Upper lobe of left lung (tissue), 6 donors: ENCODE measurements around the gene PYCR2. TPM values are rescaled to one million over a fixed set of nuclear protein-coding genes. Genes with fewer than 3 reads are reported as not detected.

ENCODE experiments used
- ATAC-seq, 2 donors: fragments of 200-7000 bp; cut with Tn5 transposase; one replicate each; pipeline ENCODE4 v1.9.1; 2022; ENCODE audit warnings: mild to moderate bottlenecking in 2 of 2, moderate library complexity in 2 of 2; ENCODE audit not compliant: low FRiP score in 2 of 2
- DNase-seq, 2 donors: peaks; one replicate each; pipeline ENCODE4 v3.0.0-alpha.2; 2019 to 2020
- H3K27ac ChIP-seq, 4 donors: fragments of 200-600 bp; sonication (generic); one replicate each; pipeline ENCODE4 v1.5.1; 2016 to 2019
- H3K27me3 ChIP-seq, 4 donors: fragments of 200-600 bp; sonication (generic); one replicate each; pipeline ENCODE4 v1.5.1; 2017 to 2019
- H3K36me3 ChIP-seq, 4 donors: fragments of 200-600 bp; sonication (generic); one replicate each; pipeline ENCODE4 v1.5.1; 2016 to 2019
- H3K4me1 ChIP-seq, 4 donors: fragments of 200-600 bp; sonication (generic); one replicate each; pipeline ENCODE4 v1.5.1; 2018 to 2019
- H3K4me3 ChIP-seq, 4 donors: fragments of 200-600 bp; sonication (generic); one replicate each; pipeline ENCODE4 v1.5.1; 2017 to 2019; ENCODE audit warnings: mild to moderate bottlenecking in 2 of 4, moderate library complexity in 1 of 4
- H3K9me3 ChIP-seq, 4 donors: fragments of 200-600 bp; sonication (generic); one replicate each; pipeline ENCODE4 v1.5.1; 2018 to 2019
- CTCF ChIP-seq, 6 experiments: fragments of 450-650 bp in 4 of 6; fragments of 200-600 bp in 2 of 6; sonication (generic) in 2 of 6; IDR thresholded peaks; one replicate each; pipeline ENCODE4 v1.5.1; 2016 to 2019; ENCODE audit warnings: antibody characterized with exemption in 6 of 6
- EP300 ChIP-seq, 4 donors: sonication (generic); formaldehyde crosslinking; IDR thresholded peaks; one replicate each; pipeline ENCODE4 v1.5.1; 2017; ENCODE audit warnings: antibody characterized with exemption in 4 of 4, control low read depth in 2 of 4
- POLR2A ChIP-seq, 4 donors: fragments of 450-650 bp; IDR thresholded peaks; one replicate each; pipeline ENCODE4 v1.5.1; 2016 to 2017; ENCODE audit warnings: antibody characterized with exemption in 4 of 4, mild to moderate bottlenecking in 2 of 4
- POLR2AphosphoS5 ChIP-seq, 2 donors: sonication (generic); formaldehyde crosslinking; IDR thresholded peaks; one replicate each; pipeline ENCODE4 v1.5.1; 2017; ENCODE audit warnings: antibody characterized with exemption in 2 of 2
- WGBS, 2 donors: methylation state at CpG; one replicate each; pipeline ENCODE4 v1.1.5; 2017 to 2018; 5-methylcytosine and 5-hydroxymethylcytosine counted together
- total RNA-seq, 6 donors: library from RNA; depleted of rRNA in 4 of 6; stranded (reverse); fragments of >200 nt in 4 of 6; gene quantifications; one replicate each; pipeline versions ENCODE4 v1.1.0 to v1.2.1, GENCODE V29; 2016 to 2021
- donor health status: DM: no; HTN: no; CAD: no; lungs with moderate emphysema.
- donor health status: DM: no; HTN: yes; CAD: no; lungs with severe emphysema.

Gene PYCR2
- total RNA-seq, 6 donors from 2014 or later: 49.4 to 115 (median 69.6) TPM

- ATAC-seq (no peak), DNase-seq (no peak)
- Histone ChIP-seq H3K4me3 (no peak overlapping the region), H3K4me1 (peaks cover 6 to 10% (median 8%) of the 10 kb centered on the region in 4 donors), H3K27me3 (no peaks in the 10 kb centered on the region), H3K36me3 (no peaks in the 10 kb centered on the region), H3K9me3 (no peaks in the 10 kb centered on the region), H3K27ac (no peak overlapping the region)
- TF ChIP-seq POLR2A (IDR thresholded peaks at IDR 0.05) (no peak), EP300 (IDR thresholded peaks at IDR 0.05) (no peak), CTCF (IDR thresholded peaks at IDR 0.05) (no peak), POLR2AphosphoS5 (IDR thresholded peaks at IDR 0.05) (no peak)
- whole genome bisulfite sequencing, 2 donors: 94 to 96% methylated on average over 6 to 19 of the region's 19 CpGs
Measured at GRCh38 chr1:225886159-225887029, 37.7 kb downstream of the PYCR2 start.

- Histone ChIP-seq H3K27me3 (no peaks in the 10 kb centered on the region), H3K27ac (no peak overlapping the region), H3K4me3 (no peak overlapping the region), H3K9me3 (no peaks in the 10 kb centered on the region), H3K4me1 (peaks cover 15 to 20% (median 18%) of the 10 kb centered on the region in 4 donors), H3K36me3 (no peaks in the 10 kb centered on the region)
- ATAC-seq: no peak
- WGBS, 2 donors: 81 to 87% methylated on average over 6 of the region's 6 CpGs
- TF ChIP-seq POLR2AphosphoS5 (IDR thresholded peaks at IDR 0.05) (no peak), CTCF (IDR thresholded peaks at IDR 0.05) (no peak), POLR2A (IDR thresholded peaks at IDR 0.05) (no peak), EP300 (IDR thresholded peaks at IDR 0.05) (no peak)
- DNase-seq: no peak
Measured at GRCh38 chr1:225885336-225885735, 38.7 kb downstream of the PYCR2 start.

- H3K27me3 ChIP-seq: no peaks in the 10 kb centered on the region
- DNase-seq (no peak), ATAC-seq (no peak)
- H3K27ac ChIP-seq: peak overlapping the region in 2 of 4 donors; percentile 89 to 92
- no peaks in the 10 kb centered on the region for H3K36me3 ChIP-seq
- 82 to 87% methylated on average over 9 to 11 of the region's 11 CpGs for WGBS, 2 donors
- H3K4me3 ChIP-seq: no peak overlapping the region
- TF ChIP-seq EP300 (IDR thresholded peaks at IDR 0.05): no peak
- TF ChIP-seq POLR2A (IDR thresholded peaks at IDR 0.05): no peak
- no peak for TF ChIP-seq POLR2AphosphoS5 (IDR thresholded peaks at IDR 0.05)
- TF ChIP-seq CTCF (IDR thresholded peaks at IDR 0.05): no peak
- H3K4me1 ChIP-seq: peaks cover 31 to 36% (median 34%) of the 10 kb centered on the region in 4 donors
- no peaks in the 10 kb centered on the region for H3K9me3 ChIP-seq
Measured at GRCh38 chr1:225883616-225884265, 40.3 kb downstream of the PYCR2 start.

GRCh38 chr1:225882694-225883615, 41.1 kb downstream of the PYCR2 start:
- Histone ChIP-seq H3K4me3 (peak overlapping the region; percentile 59 to 92 (median 77)), H3K36me3 (no peaks in the 10 kb centered on the region), H3K27me3 (no peaks in the 10 kb centered on the region), H3K4me1 (peaks cover 38 to 44% (median 42%) of the 10 kb centered on the region in 4 donors), H3K27ac (peak overlapping the region; percentile 89 to 94 (median 91)), H3K9me3 (no peaks in the 10 kb centered on the region)
- peak; percentile 26 to 63 for ATAC-seq
- 30 to 39% methylated on average over 11 to 15 of the region's 63 CpGs for WGBS, 2 donors
- peak; percentile 62 to 92 for DNase-seq
- TF ChIP-seq POLR2AphosphoS5 (IDR thresholded peaks at IDR 0.05): no peak
- no peak for TF ChIP-seq POLR2A (IDR thresholded peaks at IDR 0.05)
- peak in 1 of 6 experiments; percentile 12 for TF ChIP-seq CTCF (IDR thresholded peaks at IDR 0.05)
- no peak for TF ChIP-seq EP300 (IDR thresholded peaks at IDR 0.05)
